Endothelial cell of umbilical vein (primary cell): Measurements from ENCODE around the gene SULF2. TPM values are rescaled to one million over a fixed set of nuclear protein-coding genes. Genes with fewer than 3 reads are reported as not detected.

Source experiments
- BruUV-seq: library from RNA; stranded (reverse); fragments of 400-500 nt; replicated peaks from 2 replicates; lab custom pipeline; 2021; lab: Mats Ljungman, UMichigan
- CTCF ChIA-PET: fragments of 300-600, 350-600 bp; sonication (Branson Sonifier 250); formaldehyde crosslinking; loops from one replicate; lab custom pipeline; 2021; ENCODE audit warnings: antibody characterized with exemption, inconsistent platforms; lab: Charles Lee
- POLR2A ChIA-PET: fragments of 300-600, 350-600 bp; sonication (Branson Sonifier 250); formaldehyde crosslinking; loops from one replicate; lab custom pipeline; 2021; ENCODE audit warnings: antibody characterized with exemption, inconsistent platforms; lab: Charles Lee
- DNase-seq: peaks from one replicate; pipeline ENCODE4 v3.0.0-alpha.2; 2011; ENCODE audit warnings: low read depth, low spot score
- FAIRE-seq: peaks from 2 replicates; lab custom pipeline; 2011; peaks lifted over from hg19 to GRCh38; lab: Jason Lieb, UNC
- H2AFZ ChIP-seq: 2 replicates; pipeline ENCODE4 v1.6.0; 2012; ENCODE audit warnings: low read depth, low read length, control low read depth, inconsistent platforms
- H3K27ac ChIP-seq: 2 replicates; pipeline ENCODE4 v1.5.1; 2011; ENCODE audit warnings: low read depth, mild to moderate bottlenecking, control low read depth, low read length, moderate library complexity; ENCODE audit not compliant: insufficient read depth
- H3K27me3 ChIP-seq, 2 experiments: 2 replicates each; pipeline versions ENCODE4 v1.6.0 to v1.6.1; 2011; ENCODE audit warnings: low read length in 2 of 2, mixed read lengths in 1 of 2; ENCODE audit not compliant: control insufficient read depth in 2 of 2, insufficient read depth in 2 of 2
- H3K36me3 ChIP-seq, 2 experiments: 2 replicates in 1 of 2; 3 replicates in 1 of 2; pipeline ENCODE4 v1.5.1; 2011; ENCODE audit warnings: low read length in 2 of 2, mild to moderate bottlenecking in 1 of 2, moderate library complexity in 1 of 2; ENCODE audit not compliant: control insufficient read depth in 2 of 2, insufficient read depth in 2 of 2; ENCODE audit errors: extremely low read depth in 1 of 2
- H3K4me1 ChIP-seq: 3 replicates; pipeline ENCODE4 v1.5.1; 2011; ENCODE audit warnings: mild to moderate bottlenecking, low read length; ENCODE audit not compliant: control insufficient read depth, insufficient read depth; ENCODE audit errors: extremely low read depth
- H3K4me2 ChIP-seq: 2 replicates; pipeline ENCODE4 v1.6.1; 2011; ENCODE audit warnings: low read length, control low read depth, mixed read lengths; ENCODE audit not compliant: insufficient read depth
- H3K4me3 ChIP-seq, 3 experiments: fragments of 200-600 bp in 1 of 3; sonication (generic), shearing (Covaris generic) in 1 of 3; replicated peaks in 1 of 3; 2 replicates each; pipeline ENCODE4 v1.5.1; 2011 to 2016; ENCODE audit warnings: control low read depth in 3 of 3, low read length in 3 of 3, mild to moderate bottlenecking in 2 of 3, inconsistent platforms in 1 of 3, low read depth in 1 of 3, moderate library complexity in 1 of 3; ENCODE audit not compliant: insufficient read depth in 1 of 3
- H3K79me2 ChIP-seq: 2 replicates; pipeline ENCODE4 v1.6.0; 2012; ENCODE audit warnings: low read length, inconsistent platforms; ENCODE audit not compliant: control insufficient read depth, insufficient read depth
- H3K9ac ChIP-seq: replicated peaks from 2 replicates; pipeline ENCODE3; 2011; ENCODE audit warnings: low read length, control low read depth; ENCODE audit not compliant: insufficient read depth; ENCODE audit errors: extremely low read depth
- H3K9me1 ChIP-seq: replicated peaks from 3 replicates; pipeline ENCODE4 v1.6.0; 2011; ENCODE audit warnings: mild to moderate bottlenecking, low read length; ENCODE audit not compliant: control insufficient read depth, insufficient read depth; ENCODE audit errors: extremely low read depth
- H3K9me3 ChIP-seq: replicated peaks from 2 replicates; pipeline ENCODE4 v1.5.1; 2012; ENCODE audit warnings: low read length, inconsistent platforms; ENCODE audit not compliant: control insufficient read depth, insufficient read depth
- H4K20me1 ChIP-seq: replicated peaks from 2 replicates; pipeline ENCODE3; 2011; ENCODE audit warnings: mild to moderate bottlenecking, low read length; ENCODE audit not compliant: control insufficient read depth, insufficient read depth; ENCODE audit errors: extremely low read depth
- EZH2 ChIP-seq: IDR thresholded peaks from 2 replicates; pipeline ENCODE4 v1.6.1; 2012; ENCODE audit warnings: borderline replicate concordance, low read depth, mild to moderate bottlenecking, moderate library complexity, low read length, inconsistent platforms; ENCODE audit not compliant: severe bottlenecking
- FOS ChIP-seq: IDR thresholded peaks from 2 replicates; pipeline ENCODE4 v1.6.1; 2011; ENCODE audit warnings: mild to moderate bottlenecking, low read length, moderate library complexity, borderline replicate concordance; ENCODE audit not compliant: insufficient read depth
- GATA2 ChIP-seq: IDR thresholded peaks from 2 replicates; pipeline ENCODE4 v1.7.0; 2011; ENCODE audit warnings: low read depth, mild to moderate bottlenecking, moderate library complexity, mixed read lengths, low read length; ENCODE audit not compliant: insufficient read length, insufficient read depth
- JUN ChIP-seq: IDR thresholded peaks from 2 replicates; pipeline ENCODE4 v1.6.1; 2011; ENCODE audit warnings: borderline replicate concordance, low read depth; ENCODE audit not compliant: insufficient read length, insufficient read depth
- MYC ChIP-seq: IDR thresholded peaks from one replicate; pipeline ENCODE4 v1.6.1; 2011; ENCODE audit warnings: mild to moderate bottlenecking, low read depth, low read length
- POLR2A ChIP-seq: IDR thresholded peaks from 2 replicates; pipeline ENCODE4 v1.6.1; 2012; ENCODE audit warnings: low read depth, mild to moderate bottlenecking, control low read depth, low read length
- POLR2AphosphoS5 ChIP-seq: IDR thresholded peaks from 2 replicates; pipeline ENCODE4 v1.6.1; 2012; ENCODE audit warnings: low read depth, mild to moderate bottlenecking, control low read depth, low read length, moderate library complexity; ENCODE audit not compliant: insufficient read depth
- dilution Hi-C: fragments of 300-500 bp; cut with MboI; formaldehyde crosslinking; loops from one replicate; pipeline ENCODE4 v1.15.0; 2019; ENCODE audit warnings: low sequenced_read_pairs; ENCODE audit not compliant: extremely low pct_ligation_motif_present
- intact Hi-C: fragments of 100-400 bp; cut with micrococcal nuclease; formaldehyde crosslinking; loops from one replicate; pipeline ENCODE4 v1.10.0; 2022
- polyA plus RNA-seq, 4 experiments: library from polyadenylated mRNA; depleted of rRNA in 3 of 4; stranded (reverse) in 3 of 4; unstranded in 1 of 4; fragments of >200 nt; gene quantifications; 2 replicates each; pipeline versions ENCODE4 v1.2.1 to v1.2.3, GENCODE V29; 2011 to 2012; ENCODE audit warnings: missing spikeins in 1 of 4
- total RNA-seq: library from RNA; stranded (reverse); gene quantifications from 2 replicates; pipeline ENCODE4 v1.2.3, GENCODE V29; 2021
- TF ChIP-seq, protein P1 (sequence below): IDR thresholded peaks from 2 replicates; pipeline ENCODE4 v1.6.1; 2011; ENCODE audit not compliant: insufficient read depth, insufficient read length
- TF ChIP-seq, protein P2 (sequence below), 2 donors: IDR thresholded peaks; 1 replicate in 1 of 2; 2 replicates in 1 of 2; pipeline ENCODE4 v1.5.1; 2011; ENCODE audit warnings: low read length in 2 of 2, mild to moderate bottlenecking in 2 of 2, moderate library complexity in 2 of 2, control low read depth in 1 of 2, inconsistent platforms in 1 of 2, low read depth in 1 of 2; ENCODE audit not compliant: insufficient read depth in 1 of 2; ENCODE audit errors: extremely low read depth in 1 of 2

Gene SULF2
- total and polyA plus RNA-seq, 2 donors (not counting 3 experiments of a cell fraction or from before 2014, with no cell fraction given) = 58.5 to 160 TPM

DNA sequence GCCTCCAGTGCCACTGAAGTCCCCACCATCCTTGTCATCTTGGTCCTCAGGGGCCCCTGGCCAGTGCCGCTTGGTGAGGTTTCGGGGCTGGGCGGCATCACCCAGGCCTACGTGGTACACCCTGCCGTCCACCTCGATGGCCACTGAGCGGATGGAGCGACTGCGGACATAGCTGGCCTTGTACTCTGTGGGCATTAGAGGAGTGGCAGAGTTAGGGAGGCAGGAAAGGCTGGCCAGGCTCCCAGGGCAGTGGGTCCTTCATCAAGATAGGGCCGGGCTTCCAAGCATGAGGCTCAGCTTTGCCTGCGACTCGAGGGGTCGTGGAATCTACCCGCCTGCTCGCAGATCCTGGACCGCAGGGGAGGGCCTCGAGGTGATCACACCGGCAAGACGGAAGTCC is 119.0 kb downstream of the SULF2 start:
- DNase-seq (no peak), FAIRE-seq (no peak)
- Histone ChIP-seq H3K36me3 (no peaks in the 10 kb centered on the region), H3K9me3 (no peaks in the 10 kb centered on the region), H3K27ac (no peak overlapping the region), H3K27me3 (no peaks in the 10 kb centered on the region), H4K20me1 (no peaks in the 10 kb centered on the region), H3K4me2 (no peak overlapping the region), H3K9ac (no peak overlapping the region), H3K79me2 (no peaks in the 10 kb centered on the region), H3K9me1 (no peaks in the 10 kb centered on the region), H2AFZ (no peak overlapping the region), H3K4me1 (peaks cover 7% of the 10 kb centered on the region), H3K4me3 (no peak overlapping the region)
- ChIA-PET POLR2A (no interaction called here), CTCF (interaction anchor here (9.7 kb wide), 1 partner anchor 954 kb away, joined by 158 read pairs; no protein-coding TSS in a partner anchor)
- dilution Hi-C loops (no loop called here), intact Hi-C loops (no loop called here)
- no TSS peak for BruUV-seq
- TF ChIP-seq POLR2A = no peak
- no peak for TF ChIP-seq FOS
- TF ChIP-seq MYC = no peak
- no peak for TF ChIP-seq JUN
- no peak for TF ChIP-seq EZH2
- TF ChIP-seq POLR2AphosphoS5 = no peak
- TF ChIP-seq GATA2 = no peak
- TF ChIP-seq, protein P1, sequence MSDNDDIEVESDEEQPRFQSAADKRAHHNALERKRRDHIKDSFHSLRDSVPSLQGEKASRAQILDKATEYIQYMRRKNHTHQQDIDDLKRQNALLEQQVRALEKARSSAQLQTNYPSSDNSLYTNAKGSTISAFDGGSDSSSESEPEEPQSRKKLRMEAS = no peak
- TF ChIP-seq, protein P2, sequence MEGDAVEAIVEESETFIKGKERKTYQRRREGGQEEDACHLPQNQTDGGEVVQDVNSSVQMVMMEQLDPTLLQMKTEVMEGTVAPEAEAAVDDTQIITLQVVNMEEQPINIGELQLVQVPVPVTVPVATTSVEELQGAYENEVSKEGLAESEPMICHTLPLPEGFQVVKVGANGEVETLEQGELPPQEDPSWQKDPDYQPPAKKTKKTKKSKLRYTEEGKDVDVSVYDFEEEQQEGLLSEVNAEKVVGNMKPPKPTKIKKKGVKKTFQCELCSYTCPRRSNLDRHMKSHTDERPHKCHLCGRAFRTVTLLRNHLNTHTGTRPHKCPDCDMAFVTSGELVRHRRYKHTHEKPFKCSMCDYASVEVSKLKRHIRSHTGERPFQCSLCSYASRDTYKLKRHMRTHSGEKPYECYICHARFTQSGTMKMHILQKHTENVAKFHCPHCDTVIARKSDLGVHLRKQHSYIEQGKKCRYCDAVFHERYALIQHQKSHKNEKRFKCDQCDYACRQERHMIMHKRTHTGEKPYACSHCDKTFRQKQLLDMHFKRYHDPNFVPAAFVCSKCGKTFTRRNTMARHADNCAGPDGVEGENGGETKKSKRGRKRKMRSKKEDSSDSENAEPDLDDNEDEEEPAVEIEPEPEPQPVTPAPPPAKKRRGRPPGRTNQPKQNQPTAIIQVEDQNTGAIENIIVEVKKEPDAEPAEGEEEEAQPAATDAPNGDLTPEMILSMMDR (IDR thresholded peaks at IDR 0.05; ENCODE audit: extremely low read depth in 1 of 2, insufficient read depth in 1 of 2, low read depth in 1 of 2, low read length in 2 of 2) = no peak
